Mesenchymal stem cell (in vitro differentiated cells and primary cell): ENCODE measurements around the gene CEP104.

ENCODE experiments used
- DNase-seq: peaks from one replicate; pipeline ENCODE4 v3.0.0-alpha.2; 2013
- H2AFZ ChIP-seq: one replicate; pipeline ENCODE4 v1.6.1; 2013; ENCODE audit warnings: low read depth, mild to moderate bottlenecking, control low read depth, inconsistent platforms, low read length, moderate library complexity
- H2AK5ac ChIP-seq: 2 replicates; pipeline ENCODE4 v1.6.1; 2013; ENCODE audit warnings: low read length, moderate library complexity, mild to moderate bottlenecking, inconsistent platforms; ENCODE audit not compliant: severe bottlenecking
- H2BK120ac ChIP-seq: one replicate; pipeline ENCODE4 v1.6.1; 2013; ENCODE audit warnings: low read depth, mild to moderate bottlenecking, inconsistent platforms, low read length, moderate library complexity
- H2BK12ac ChIP-seq, 2 experiments: one replicate each; pipeline ENCODE4 v1.6.1; 2013; ENCODE audit warnings: inconsistent platforms in 2 of 2, low read length in 2 of 2, mild to moderate bottlenecking in 2 of 2, moderate library complexity in 2 of 2, control low read depth in 1 of 2
- H2BK15ac ChIP-seq: one replicate; pipeline ENCODE4 v1.6.1; 2013; ENCODE audit warnings: mild to moderate bottlenecking, low read depth, inconsistent platforms; ENCODE audit not compliant: poor library complexity, severe bottlenecking
- H2BK5ac ChIP-seq: 2 replicates; pipeline ENCODE4 v1.6.1; 2013; ENCODE audit warnings: low read depth, mild to moderate bottlenecking, low read length, control low read depth, inconsistent platforms; ENCODE audit not compliant: poor library complexity, severe bottlenecking
- H3K14ac ChIP-seq, 2 experiments: one replicate each; pipeline ENCODE4 v1.6.1; 2013; ENCODE audit warnings: inconsistent platforms in 2 of 2, low read length in 2 of 2, control low read depth in 1 of 2, mild to moderate bottlenecking in 1 of 2, moderate library complexity in 1 of 2
- H3K18ac ChIP-seq, 2 experiments: one replicate each; pipeline ENCODE4 v1.6.1; 2013; ENCODE audit warnings: inconsistent platforms in 2 of 2, low read length in 2 of 2, control low read depth in 1 of 2, low read depth in 1 of 2, mild to moderate bottlenecking in 1 of 2
- H3K23ac ChIP-seq, 2 experiments: one replicate each; pipeline ENCODE4 v1.6.1; 2013; ENCODE audit warnings: inconsistent platforms in 2 of 2, low read length in 2 of 2, mild to moderate bottlenecking in 2 of 2, moderate library complexity in 2 of 2, control low read depth in 1 of 2
- H3K27ac ChIP-seq: 2 replicates; pipeline ENCODE4 v1.5.1; 2013; ENCODE audit warnings: mild to moderate bottlenecking, moderate library complexity, low read length, control low read depth, inconsistent platforms; ENCODE audit not compliant: poor library complexity, severe bottlenecking
- H3K27me3 ChIP-seq, 2 experiments: 2 replicates each; pipeline versions ENCODE4 v1.6.1 to v1.7.0; 2013; ENCODE audit warnings: low read length in 2 of 2, mild to moderate bottlenecking in 2 of 2, moderate library complexity in 2 of 2, control low read depth in 1 of 2, inconsistent platforms in 1 of 2; ENCODE audit not compliant: control insufficient read depth in 1 of 2, insufficient read depth in 1 of 2
- H3K36me3 ChIP-seq, 2 experiments: 2 replicates each; pipeline versions ENCODE4 v1.6.1 to v1.7.0; 2013; ENCODE audit warnings: low read length in 2 of 2, control low read depth in 1 of 2, inconsistent platforms in 1 of 2, low read depth in 1 of 2, mild to moderate bottlenecking in 1 of 2; ENCODE audit not compliant: insufficient read depth in 2 of 2, control insufficient read depth in 1 of 2
- H3K4ac ChIP-seq, 2 experiments: one replicate each; pipeline ENCODE4 v1.6.1; 2013; ENCODE audit warnings: inconsistent platforms in 2 of 2, low read length in 2 of 2, mild to moderate bottlenecking in 2 of 2, moderate library complexity in 2 of 2, control low read depth in 1 of 2, low read depth in 1 of 2
- H3K4me1 ChIP-seq: 2 replicates; pipeline ENCODE4 v1.6.1; 2013; ENCODE audit warnings: low read depth, low read length, control low read depth; ENCODE audit not compliant: control insufficient read depth, insufficient read depth
- H3K4me2 ChIP-seq: 2 replicates; pipeline ENCODE4 v1.6.1; 2013; ENCODE audit warnings: low read length, mild to moderate bottlenecking, inconsistent platforms; ENCODE audit not compliant: poor library complexity, severe bottlenecking
- H3K4me3 ChIP-seq, 2 experiments: 2 replicates each; pipeline versions ENCODE4 v1.5.1 to v1.7.0; 2013; ENCODE audit warnings: low read length in 2 of 2, mild to moderate bottlenecking in 2 of 2, control low read depth in 1 of 2, low read depth in 1 of 2; ENCODE audit not compliant: insufficient read depth in 1 of 2
- H3K79me1 ChIP-seq: replicated peaks from 2 replicates; pipeline ENCODE4 v1.6.1; 2013; ENCODE audit warnings: mild to moderate bottlenecking, control low read depth, low read length, inconsistent platforms; ENCODE audit not compliant: poor library complexity, severe bottlenecking
- H3K9ac ChIP-seq: 2 replicates; pipeline ENCODE4 v1.7.0; 2013; ENCODE audit warnings: mild to moderate bottlenecking, low read length, moderate library complexity
- H3K9me3 ChIP-seq: 2 replicates; pipeline ENCODE4 v1.7.0; 2013; ENCODE audit warnings: mild to moderate bottlenecking, low read length; ENCODE audit not compliant: control insufficient read depth
- H4K8ac ChIP-seq: one replicate; pipeline ENCODE4 v1.6.1; 2013; ENCODE audit warnings: inconsistent platforms, mild to moderate bottlenecking, low read length, moderate library complexity
- H4K91ac ChIP-seq: one replicate; pipeline ENCODE4 v1.6.1; 2013; ENCODE audit warnings: mild to moderate bottlenecking, low read length, inconsistent platforms
- WGBS: methylation state at CpG from one replicate; pipeline ENCODE4 v1.1.7; 2013; ENCODE audit warnings: mixed read lengths; 5-methylcytosine and 5-hydroxymethylcytosine counted together

The CEP104 gene

GRCh38 chr1:3783651-3784474 is 73.1 kb downstream of the CEP104 start:
- H2BK5ac ChIP-seq = no peak overlapping the region
- no peak overlapping the region for H3K14ac ChIP-seq
- H2BK12ac ChIP-seq = no peak overlapping the region
- peaks cover 90 to 97% of the 10 kb centered on the region in 2 experiments for H3K36me3 ChIP-seq
- no peak overlapping the region for H3K4me3 ChIP-seq
- no peak overlapping the region for H3K18ac ChIP-seq
- no peak overlapping the region for H2AK5ac ChIP-seq
- no peak overlapping the region for H3K9ac ChIP-seq
- no peak overlapping the region for H2AFZ ChIP-seq
- H3K4me2 ChIP-seq = no peak overlapping the region
- H4K8ac ChIP-seq = no peak overlapping the region
- no peaks in the 10 kb centered on the region for H3K27me3 ChIP-seq
- H3K4ac ChIP-seq = no peak overlapping the region
- peaks cover 46% of the 10 kb centered on the region for H3K79me1 ChIP-seq
- WGBS = 96% methylated on average over 28 of the region's 30 CpGs
- no peak for DNase-seq
- no peak overlapping the region for H2BK120ac ChIP-seq
- H3K23ac ChIP-seq = no peak overlapping the region
- no peaks in the 10 kb centered on the region for H3K9me3 ChIP-seq
- H3K27ac ChIP-seq = no peak overlapping the region
- no peaks in the 10 kb centered on the region for H3K4me1 ChIP-seq
- H4K91ac ChIP-seq = no peak overlapping the region
- no peak overlapping the region for H2BK15ac ChIP-seq

GRCh38 chr1:3780901-3781300 is 76.1 kb downstream of the CEP104 start:
- Histone ChIP-seq H4K91ac (no peak overlapping the region), H3K4me2 (no peak overlapping the region), H3K14ac (no peak overlapping the region), H3K36me3 (peaks cover 76 to 80% of the 10 kb centered on the region in 2 experiments), H3K9me3 (no peaks in the 10 kb centered on the region), H2BK5ac (no peak overlapping the region), H3K4me1 (peaks cover 20% of the 10 kb centered on the region), H3K18ac (no peak overlapping the region), H2BK15ac (no peak overlapping the region), H2AFZ (no peak overlapping the region), H4K8ac (no peak overlapping the region), H3K27me3 (no peaks in the 10 kb centered on the region), H3K4me3 (no peak overlapping the region), H3K79me1 (peaks cover 30% of the 10 kb centered on the region), H2AK5ac (no peak overlapping the region), H3K9ac (no peak overlapping the region), H2BK120ac (no peak overlapping the region), H2BK12ac (no peak overlapping the region), H3K4ac (no peak overlapping the region), H3K27ac (no peak overlapping the region), H3K23ac (no peak overlapping the region)
- DNase-seq = no peak
- 96% methylated on average over 18 of the region's 21 CpGs for WGBS

DNA sequence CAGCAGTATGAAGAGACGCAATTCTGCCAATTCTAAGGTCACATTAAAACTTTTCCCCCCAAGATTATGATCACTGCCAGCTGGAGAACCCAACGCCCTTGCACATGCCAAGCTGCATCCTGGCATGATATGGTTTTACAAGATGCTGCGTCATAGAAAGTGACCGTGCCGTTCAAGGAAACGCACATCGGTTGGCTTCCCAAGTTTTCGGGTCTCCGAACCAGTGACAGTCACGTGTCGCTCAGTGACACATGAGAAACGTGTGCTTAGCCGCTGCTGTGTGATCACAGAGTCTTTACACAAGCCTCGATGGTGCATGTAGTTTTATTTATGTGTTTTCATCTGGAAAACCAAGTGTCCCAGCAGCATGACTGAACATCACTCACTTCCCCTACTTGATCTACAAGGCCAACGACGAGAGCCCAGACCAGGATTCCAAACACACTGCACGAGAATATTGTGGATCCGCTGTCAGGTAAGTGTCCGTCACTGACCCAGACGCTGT is 77.0 kb downstream of the CEP104 start:
- Histone ChIP-seq H3K27ac (no peak overlapping the region), H3K4ac (no peak overlapping the region), H3K79me1 (peaks cover 28% of the 10 kb centered on the region), H2AFZ (no peak overlapping the region), H2AK5ac (no peak overlapping the region), H3K4me3 (no peak overlapping the region), H4K91ac (no peak overlapping the region), H3K9ac (no peak overlapping the region), H2BK120ac (no peak overlapping the region), H3K27me3 (no peaks in the 10 kb centered on the region), H2BK5ac (no peak overlapping the region), H3K23ac (no peak overlapping the region), H3K4me1 (peaks cover 29% of the 10 kb centered on the region), H3K9me3 (no peaks in the 10 kb centered on the region), H3K14ac (no peak overlapping the region), H3K36me3 (peaks cover 67 to 77% of the 10 kb centered on the region in 2 experiments), H3K4me2 (no peak overlapping the region), H2BK12ac (no peak overlapping the region), H3K18ac (no peak overlapping the region), H4K8ac (no peak overlapping the region), H2BK15ac (no peak overlapping the region)
- WGBS = 97% methylated on average over 20 of the region's 20 CpGs
- DNase-seq = no peak

GRCh38 chr1:3779265-3779911 is 77.6 kb downstream of the CEP104 start:
- no peak for DNase-seq
- Histone ChIP-seq H3K36me3 (peaks cover 62 to 71% of the 10 kb centered on the region in 2 experiments), H3K27ac (no peak overlapping the region), H3K18ac (no peak overlapping the region), H3K4me3 (no peak overlapping the region), H4K91ac (no peak overlapping the region), H2AFZ (no peak overlapping the region), H3K4me1 (peaks cover 35% of the 10 kb centered on the region), H3K27me3 (no peaks in the 10 kb centered on the region), H3K14ac (no peak overlapping the region), H3K4me2 (no peak overlapping the region), H2AK5ac (no peak overlapping the region), H2BK12ac (no peak overlapping the region), H2BK120ac (no peak overlapping the region), H3K9me3 (no peaks in the 10 kb centered on the region), H3K79me1 (peaks cover 26% of the 10 kb centered on the region), H3K9ac (no peak overlapping the region), H3K23ac (no peak overlapping the region), H2BK15ac (no peak overlapping the region), H3K4ac (no peak overlapping the region), H4K8ac (no peak overlapping the region), H2BK5ac (no peak overlapping the region)
- 94% methylated on average over 23 of the region's 23 CpGs for WGBS
